ENCODE results near the gene MBIP. TPM values are rescaled to one million over a fixed set of nuclear protein-coding genes. Genes with fewer than 3 reads are reported as not detected.

The MBIP gene
- polyA plus RNA-seq, 1 donor from 2014 or later = 52.1 TPM

DNA sequence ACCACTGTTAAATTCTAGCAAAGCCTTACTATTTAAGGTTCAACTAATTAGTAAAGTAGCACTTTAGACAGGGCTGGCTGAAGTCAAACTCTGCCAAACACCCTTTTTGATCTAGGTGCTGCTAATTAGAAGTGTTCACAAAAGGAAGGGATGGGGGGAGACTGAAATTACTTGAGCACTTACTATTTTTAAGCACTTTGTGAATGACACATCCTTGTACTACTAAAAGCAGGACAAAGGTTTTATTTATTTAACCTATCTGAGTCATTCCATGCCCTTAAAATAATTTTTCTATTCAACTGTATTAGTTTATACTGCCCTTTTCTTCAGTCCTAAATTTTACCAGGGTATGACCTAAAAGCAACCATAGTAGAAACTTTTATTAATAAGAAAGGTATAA is 20.1 kb downstream of the MBIP start:
- no peak overlapping the region for H3K4me3 ChIP-seq (ENCODE audit: low read length)
- no peaks in the 10 kb centered on the region for H3K9me3 ChIP-seq (ENCODE audit: low read length)
- TF ChIP-seq RAD21 (conservative IDR thresholded peaks at IDR 0.05) = no peak
- no peak for TF ChIP-seq EZH2 (IDR thresholded peaks at IDR 0.05; ENCODE audit: borderline replicate concordance, insufficient read depth, low read length, poor library complexity, severe bottlenecking)
- TF ChIP-seq TAF1 (IDR thresholded peaks at IDR 0.05; ENCODE audit: low read depth) = no peak
- TF ChIP-seq, protein P1, sequence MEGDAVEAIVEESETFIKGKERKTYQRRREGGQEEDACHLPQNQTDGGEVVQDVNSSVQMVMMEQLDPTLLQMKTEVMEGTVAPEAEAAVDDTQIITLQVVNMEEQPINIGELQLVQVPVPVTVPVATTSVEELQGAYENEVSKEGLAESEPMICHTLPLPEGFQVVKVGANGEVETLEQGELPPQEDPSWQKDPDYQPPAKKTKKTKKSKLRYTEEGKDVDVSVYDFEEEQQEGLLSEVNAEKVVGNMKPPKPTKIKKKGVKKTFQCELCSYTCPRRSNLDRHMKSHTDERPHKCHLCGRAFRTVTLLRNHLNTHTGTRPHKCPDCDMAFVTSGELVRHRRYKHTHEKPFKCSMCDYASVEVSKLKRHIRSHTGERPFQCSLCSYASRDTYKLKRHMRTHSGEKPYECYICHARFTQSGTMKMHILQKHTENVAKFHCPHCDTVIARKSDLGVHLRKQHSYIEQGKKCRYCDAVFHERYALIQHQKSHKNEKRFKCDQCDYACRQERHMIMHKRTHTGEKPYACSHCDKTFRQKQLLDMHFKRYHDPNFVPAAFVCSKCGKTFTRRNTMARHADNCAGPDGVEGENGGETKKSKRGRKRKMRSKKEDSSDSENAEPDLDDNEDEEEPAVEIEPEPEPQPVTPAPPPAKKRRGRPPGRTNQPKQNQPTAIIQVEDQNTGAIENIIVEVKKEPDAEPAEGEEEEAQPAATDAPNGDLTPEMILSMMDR (IDR thresholded peaks at IDR 0.05; ENCODE audit: poor library complexity, severe bottlenecking) = no peak
- TF ChIP-seq SMC3 (conservative IDR thresholded peaks at IDR 0.05; ENCODE audit: poor library complexity) = no peak
- H3K4me2 ChIP-seq (ENCODE audit: low read length) = no peak overlapping the region
- peaks cover 24% of the 10 kb centered on the region for H3K36me3 ChIP-seq (ENCODE audit: insufficient read depth, low read length)
- H3K27ac ChIP-seq (ENCODE audit: low read length) = no peak overlapping the region
- no peaks in the 10 kb centered on the region for H3F3A ChIP-seq (ENCODE audit: insufficient read depth, low read length, poor library complexity, severe bottlenecking)
- no peaks in the 10 kb centered on the region for H3K79me2 ChIP-seq (replicated peaks; ENCODE audit: insufficient read depth, low read length)
- no peaks in the 10 kb centered on the region for H3K27me3 ChIP-seq (ENCODE audit: insufficient read depth, low read depth, low read length)
- H3K9ac ChIP-seq (ENCODE audit: low read length) = no peak overlapping the region
- no peaks in the 10 kb centered on the region for H3K9me2 ChIP-seq (ENCODE audit: insufficient read depth, low read length)
- H4K20me1 ChIP-seq (ENCODE audit: insufficient read depth) = no peaks in the 10 kb centered on the region
- H2AFZ ChIP-seq (ENCODE audit: low read depth, low read length) = no peak overlapping the region

DNA sequence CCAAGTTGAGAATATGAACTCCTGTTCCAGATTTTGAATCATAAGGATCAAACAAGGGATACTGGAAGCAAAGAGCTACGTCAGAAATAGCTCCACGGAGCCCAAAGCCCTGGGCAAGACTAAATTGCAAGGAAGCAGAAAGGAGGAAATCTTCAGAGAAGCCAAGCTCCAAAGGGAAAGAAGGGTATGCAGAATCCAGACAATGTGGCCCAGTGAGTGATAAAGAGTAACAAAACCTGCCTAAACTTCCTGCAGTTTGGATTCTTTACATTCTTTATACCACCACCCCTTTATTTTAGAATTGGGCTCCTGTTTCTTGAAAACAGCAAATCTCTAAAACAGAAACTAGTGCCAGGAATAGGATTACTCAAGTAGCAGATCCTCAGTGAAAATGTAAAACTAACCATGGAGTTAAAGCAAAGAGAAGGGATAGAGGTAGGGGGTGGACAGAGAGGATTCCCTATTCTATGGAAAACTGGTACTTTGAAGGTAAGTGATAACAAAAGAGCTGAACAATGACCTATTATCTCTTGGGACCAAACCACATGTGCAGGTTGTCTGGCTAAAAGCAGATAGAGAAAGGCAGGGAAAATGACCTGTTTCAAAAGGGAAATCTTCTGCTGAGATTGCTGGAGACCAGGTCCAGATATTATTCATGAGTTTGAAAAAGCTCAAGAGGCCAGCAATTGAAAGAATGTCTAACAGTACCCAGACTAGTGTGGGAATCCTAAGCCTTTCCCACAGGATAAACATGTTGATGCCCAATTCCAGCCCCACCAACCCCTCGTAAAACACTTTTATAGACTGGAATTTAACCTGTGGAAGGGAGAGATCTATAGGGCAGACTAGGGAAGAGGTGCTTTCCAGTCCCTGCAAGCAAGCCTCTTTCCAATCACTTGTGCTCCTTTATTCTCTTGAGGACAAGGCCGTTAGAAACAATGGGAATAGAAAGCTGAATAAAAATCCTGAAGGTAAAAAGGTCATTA is 24.5 kb downstream of the MBIP start:
- Histone ChIP-seq H3K9ac (ENCODE audit: low read length) (no peak overlapping the region), H3K27ac (ENCODE audit: low read length) (no peak overlapping the region), H4K20me1 (ENCODE audit: insufficient read depth) (no peaks in the 10 kb centered on the region), H3K9me2 (ENCODE audit: insufficient read depth, low read length) (no peaks in the 10 kb centered on the region), H3K4me3 (ENCODE audit: low read length) (no peak overlapping the region), H3K9me3 (ENCODE audit: low read length) (no peaks in the 10 kb centered on the region), H3K36me3 (ENCODE audit: insufficient read depth, low read length) (peaks cover 24% of the 10 kb centered on the region), H3K27me3 (ENCODE audit: insufficient read depth, low read depth, low read length) (no peaks in the 10 kb centered on the region), H3F3A (ENCODE audit: insufficient read depth, low read length, poor library complexity, severe bottlenecking) (no peaks in the 10 kb centered on the region), H3K79me2 (replicated peaks; ENCODE audit: insufficient read depth, low read length) (no peaks in the 10 kb centered on the region), H2AFZ (ENCODE audit: low read depth, low read length) (no peak overlapping the region), H3K4me2 (ENCODE audit: low read length) (no peak overlapping the region)
- TF ChIP-seq MXI1 (conservative IDR thresholded peaks at IDR 0.05; ENCODE audit: poor library complexity, severe bottlenecking) = no peak

DNA sequence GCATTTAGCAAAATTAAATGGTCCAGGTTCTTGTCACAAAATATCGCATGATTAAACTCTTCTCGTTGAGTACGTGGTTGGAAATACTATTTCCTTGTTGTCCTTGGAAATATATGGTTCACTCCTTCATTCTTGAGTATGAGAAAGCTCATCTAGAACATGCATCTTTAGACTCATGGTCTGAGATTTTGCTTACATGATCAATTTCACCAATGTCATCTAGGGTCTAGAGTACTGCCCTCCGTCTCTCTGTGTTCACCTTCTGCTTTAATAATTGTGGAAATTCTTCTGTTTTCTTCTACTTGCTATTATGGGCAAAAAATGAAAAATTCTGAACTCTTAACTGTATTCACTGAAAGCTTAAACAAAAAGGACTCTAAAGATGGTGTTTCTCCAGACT is 25.9 kb downstream of the MBIP start:
- Histone ChIP-seq H3K4me2 (ENCODE audit: low read length) (no peak overlapping the region), H3K4me3 (ENCODE audit: low read length) (no peak overlapping the region), H4K20me1 (ENCODE audit: insufficient read depth) (no peaks in the 10 kb centered on the region), H2AFZ (ENCODE audit: low read depth, low read length) (no peak overlapping the region), H3F3A (ENCODE audit: insufficient read depth, low read length, poor library complexity, severe bottlenecking) (no peaks in the 10 kb centered on the region), H3K27me3 (ENCODE audit: insufficient read depth, low read depth, low read length) (no peaks in the 10 kb centered on the region), H3K9me3 (ENCODE audit: low read length) (no peaks in the 10 kb centered on the region), H3K27ac (ENCODE audit: low read length) (no peak overlapping the region), H3K79me2 (replicated peaks; ENCODE audit: insufficient read depth, low read length) (no peaks in the 10 kb centered on the region), H3K36me3 (ENCODE audit: insufficient read depth, low read length) (peaks cover 21% of the 10 kb centered on the region), H3K9ac (ENCODE audit: low read length) (no peak overlapping the region), H3K9me2 (ENCODE audit: insufficient read depth, low read length) (no peaks in the 10 kb centered on the region)
- TF ChIP-seq EP300 (conservative IDR thresholded peaks at IDR 0.05; ENCODE audit: poor library complexity, severe bottlenecking) (no peak), MXI1 (conservative IDR thresholded peaks at IDR 0.05; ENCODE audit: poor library complexity, severe bottlenecking) (no peak)
- TF ChIP-seq, protein P2, sequence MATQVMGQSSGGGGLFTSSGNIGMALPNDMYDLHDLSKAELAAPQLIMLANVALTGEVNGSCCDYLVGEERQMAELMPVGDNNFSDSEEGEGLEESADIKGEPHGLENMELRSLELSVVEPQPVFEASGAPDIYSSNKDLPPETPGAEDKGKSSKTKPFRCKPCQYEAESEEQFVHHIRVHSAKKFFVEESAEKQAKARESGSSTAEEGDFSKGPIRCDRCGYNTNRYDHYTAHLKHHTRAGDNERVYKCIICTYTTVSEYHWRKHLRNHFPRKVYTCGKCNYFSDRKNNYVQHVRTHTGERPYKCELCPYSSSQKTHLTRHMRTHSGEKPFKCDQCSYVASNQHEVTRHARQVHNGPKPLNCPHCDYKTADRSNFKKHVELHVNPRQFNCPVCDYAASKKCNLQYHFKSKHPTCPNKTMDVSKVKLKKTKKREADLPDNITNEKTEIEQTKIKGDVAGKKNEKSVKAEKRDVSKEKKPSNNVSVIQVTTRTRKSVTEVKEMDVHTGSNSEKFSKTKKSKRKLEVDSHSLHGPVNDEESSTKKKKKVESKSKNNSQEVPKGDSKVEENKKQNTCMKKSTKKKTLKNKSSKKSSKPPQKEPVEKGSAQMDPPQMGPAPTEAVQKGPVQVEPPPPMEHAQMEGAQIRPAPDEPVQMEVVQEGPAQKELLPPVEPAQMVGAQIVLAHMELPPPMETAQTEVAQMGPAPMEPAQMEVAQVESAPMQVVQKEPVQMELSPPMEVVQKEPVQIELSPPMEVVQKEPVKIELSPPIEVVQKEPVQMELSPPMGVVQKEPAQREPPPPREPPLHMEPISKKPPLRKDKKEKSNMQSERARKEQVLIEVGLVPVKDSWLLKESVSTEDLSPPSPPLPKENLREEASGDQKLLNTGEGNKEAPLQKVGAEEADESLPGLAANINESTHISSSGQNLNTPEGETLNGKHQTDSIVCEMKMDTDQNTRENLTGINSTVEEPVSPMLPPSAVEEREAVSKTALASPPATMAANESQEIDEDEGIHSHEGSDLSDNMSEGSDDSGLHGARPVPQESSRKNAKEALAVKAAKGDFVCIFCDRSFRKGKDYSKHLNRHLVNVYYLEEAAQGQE (IDR thresholded peaks at IDR 0.05; ENCODE audit: borderline replicate concordance) = no peak
